NCI-H510A (cell line): ENCODE measurements around the gene TMEM59L.

Experiments used
- DNase-seq: peaks from one replicate; lab custom pipeline; 2025; lab: John Stamatoyannopoulos, UW

The TMEM59L gene

GRCh38 chr19:18608805-18609716 is 3.6 kb upstream of the TMEM59L start:
- no peak for DNase-seq

DNA sequence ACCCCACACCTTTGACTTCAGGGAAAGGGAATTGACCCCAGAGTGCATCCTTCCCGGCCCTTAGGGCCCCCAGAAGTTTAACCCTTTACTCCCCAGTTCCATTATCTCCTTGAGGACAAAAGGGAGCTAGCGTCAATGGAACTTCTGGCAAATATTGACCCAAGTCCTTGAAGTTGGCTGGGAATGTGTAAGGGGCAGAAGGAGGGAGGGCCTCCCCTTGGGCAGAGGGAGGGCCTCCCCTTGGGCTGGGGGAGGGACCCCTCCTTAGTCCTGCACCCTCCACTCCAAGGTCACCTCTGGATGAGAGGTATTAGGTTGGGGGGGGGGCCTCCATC is 3.0 kb upstream of the TMEM59L start:
- no peak for DNase-seq

- no peak for DNase-seq
Measured at GRCh38 chr19:18610245-18610555, 2.5 kb upstream of the TMEM59L start.

GRCh38 chr19:18610556-18611326 is 1.9 kb upstream of the TMEM59L start:
- no peak for DNase-seq

GRCh38 chr19:18611327-18612050 is 1.2 kb upstream of the TMEM59L start:
- DNase-seq = no peak

GRCh38 chr19:18612051-18612771 is 459 bp upstream of the TMEM59L start:
- DNase-seq = no peak

GRCh38 chr19:18613589-18614234 is 1.0 kb downstream of the TMEM59L start:
- no peak for DNase-seq

DNA sequence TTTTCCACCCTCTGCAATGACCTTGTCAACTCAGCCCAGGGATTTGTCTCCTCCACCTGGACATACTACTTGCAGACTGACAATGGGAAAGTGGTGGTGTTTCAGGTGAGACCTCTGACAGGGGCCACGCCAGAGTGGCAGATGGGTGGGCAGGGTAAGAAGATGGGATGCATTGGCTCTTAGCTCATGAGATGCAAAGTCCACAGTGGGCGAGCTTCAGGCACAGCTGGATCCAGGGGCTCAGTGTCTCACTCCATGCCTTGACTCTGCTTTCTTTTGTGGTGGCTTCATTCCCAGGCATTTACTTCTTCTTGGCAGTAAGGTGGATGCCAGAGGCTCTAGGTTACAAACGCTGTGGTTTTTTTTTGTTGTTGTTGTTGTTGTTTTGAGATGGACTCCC is 3.4 kb downstream of the TMEM59L start:
- DNase-seq = no peak

GRCh38 chr19:18617562-18617961 is 4.9 kb downstream of the TMEM59L start:
- DNase-seq = no peak

DNA sequence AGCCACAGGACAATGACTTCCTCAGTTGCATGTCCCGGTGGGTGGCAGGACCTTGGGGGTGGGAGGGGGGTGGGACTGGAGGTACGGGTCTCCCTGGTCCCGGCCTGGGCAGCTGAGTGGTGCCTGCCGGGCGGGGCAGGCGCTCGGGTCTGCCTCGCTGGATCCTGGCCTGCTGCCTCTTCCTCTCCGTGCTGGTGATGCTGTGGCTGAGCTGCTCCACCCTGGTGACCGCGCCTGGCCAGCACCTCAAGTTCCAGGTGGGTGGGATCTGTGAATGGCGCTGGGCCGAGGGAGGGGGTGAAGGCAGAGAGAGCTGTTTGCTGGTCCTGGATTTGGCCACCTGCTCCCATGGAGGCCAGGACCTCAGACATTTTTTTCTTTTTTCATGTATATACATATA is 5.6 kb downstream of the TMEM59L start:
- DNase-seq = no peak

- no peak for DNase-seq
Measured at GRCh38 chr19:18620311-18620710, 7.6 kb downstream of the TMEM59L start.

- no peak for DNase-seq
Measured at GRCh38 chr19:18620902-18621301, 8.2 kb downstream of the TMEM59L start.

- no peak for DNase-seq
Measured at GRCh38 chr19:18626906-18627305, 14.2 kb downstream of the TMEM59L start.

- DNase-seq = no peak
Measured at GRCh38 chr19:18629166-18630088, 16.8 kb downstream of the TMEM59L start.

- peak; percentile 87 for DNase-seq
Measured at GRCh38 chr19:18633321-18633720, 20.7 kb downstream of the TMEM59L start.

- DNase-seq = no peak
Measured at GRCh38 chr19:18634612-18635297, 22.1 kb downstream of the TMEM59L start.

DNA sequence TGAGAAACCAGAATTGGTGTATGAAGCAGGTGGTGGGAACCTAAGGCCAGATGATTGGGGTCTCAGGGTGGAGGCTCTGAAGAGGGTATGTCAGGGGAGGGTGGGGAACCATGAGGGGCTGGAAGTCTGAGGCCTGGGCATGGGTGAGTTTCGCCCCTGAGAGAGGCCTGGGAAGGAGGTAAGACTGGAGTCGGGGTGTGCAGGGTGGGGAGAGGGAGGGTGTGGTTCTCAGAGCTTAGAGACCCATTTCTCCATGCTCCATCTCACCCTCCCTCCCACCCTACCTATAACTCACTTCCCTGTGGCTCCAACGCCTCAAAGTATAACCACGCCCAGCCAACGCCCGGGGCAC is 23.1 kb downstream of the TMEM59L start:
- no peak for DNase-seq

DNA sequence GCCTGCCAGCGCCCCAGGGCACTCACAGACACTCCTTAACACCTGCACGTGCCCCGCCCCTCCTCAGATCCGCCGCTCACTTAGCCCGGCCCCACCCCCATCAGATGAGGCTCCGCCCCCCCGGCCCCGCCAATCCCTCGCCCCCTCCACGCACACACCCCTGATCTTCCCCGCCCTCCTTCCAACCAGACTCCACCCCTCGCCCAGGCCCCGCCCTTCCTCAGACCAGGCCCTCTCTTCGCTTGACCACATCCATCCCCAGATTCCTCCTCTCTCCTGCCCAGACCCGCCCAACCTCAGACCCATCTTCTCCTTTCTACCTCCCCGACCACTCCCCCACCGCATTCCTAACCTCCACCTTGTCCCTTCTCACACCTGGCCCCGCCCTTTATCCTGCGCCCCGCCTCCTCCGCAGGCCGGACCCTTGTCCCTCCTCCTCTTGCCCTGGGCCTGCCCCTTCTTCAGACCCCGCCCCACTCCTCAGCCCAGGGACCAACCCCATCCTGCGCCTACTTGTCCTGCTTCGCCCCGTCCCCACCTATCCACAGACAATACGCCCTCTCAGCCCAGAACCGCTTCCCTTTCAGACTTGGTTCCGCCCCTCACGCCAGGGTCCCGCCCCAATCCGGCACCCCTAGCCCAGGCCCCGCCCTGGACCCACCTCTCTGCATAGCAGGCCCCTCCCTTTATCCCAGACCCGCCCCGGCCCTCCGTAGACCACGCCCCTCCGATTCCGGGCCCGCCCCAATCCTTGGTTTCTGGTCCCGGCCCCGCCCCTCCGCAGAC is 23.7 kb downstream of the TMEM59L start:
- DNase-seq = no peak

DNA sequence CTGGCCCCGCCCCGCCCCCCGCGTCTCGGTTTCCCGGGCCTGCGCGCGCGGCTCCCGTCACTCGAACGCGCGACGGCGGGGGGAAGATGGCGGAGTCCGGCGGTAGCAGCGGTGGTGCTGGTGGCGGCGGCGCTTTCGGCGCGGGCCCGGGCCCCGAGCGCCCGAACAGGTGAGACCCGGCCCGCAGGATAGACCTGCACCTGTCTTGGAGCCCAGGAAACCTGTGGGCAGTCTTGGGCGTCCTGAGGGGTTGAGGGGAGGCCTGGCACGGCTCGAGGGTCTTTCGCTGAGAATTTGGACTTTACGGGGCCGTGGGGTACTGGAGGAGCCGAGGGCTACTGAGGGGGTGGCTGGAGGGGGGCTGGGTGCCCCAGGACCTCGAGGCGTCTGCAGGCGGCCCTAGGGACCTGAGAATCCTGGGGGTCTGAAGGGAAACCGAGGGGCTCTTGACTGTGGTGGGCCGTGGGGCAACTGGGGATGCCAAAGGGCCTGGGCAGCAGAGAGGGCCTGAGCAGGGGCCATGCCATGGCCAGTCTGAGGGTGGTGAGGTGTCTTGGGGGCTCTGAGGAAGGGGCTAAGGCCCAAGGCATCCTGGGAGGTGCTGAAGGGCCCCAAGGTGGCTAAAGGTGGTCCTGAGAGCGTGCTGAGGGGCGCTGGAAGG is 24.4 kb downstream of the TMEM59L start, which contains the start of gene KLHL26:
KLHL26 (plus strand) TSS at position 60 of the 661 bp plus-strand sequence; CDS start at position 87, 27 bp downstream.
- no peak for DNase-seq
